Inferior parietal cortex (tissue), 1 donor: ENCODE data around the gene LHB.
"Not testable (repeated sequence)": the region's sequence is repeated elsewhere in the genome, so short reads cannot be mapped to it uniquely, and the experiment has no call there.

Experiments
- DNase-seq: peaks from one replicate; pipeline ENCODE4 v3.0.0-alpha.2; 2016; ENCODE audit errors: extremely low spot score

LHB gene

GRCh38 chr19:49038111-49038510 lies 21.2 kb upstream of the LHB start:
- DNase-seq, result not testable (repeated sequence)

GRCh38 chr19:49036815-49037214 lies 19.9 kb upstream of the LHB start, which contains the start of gene CGB1:
Gene CGB1, minus strand, starts transcription at chr19:49036895. Its CDS starts 184 bp downstream, at chr19:49036711.
- DNase-seq, result not testable (repeated sequence)

GRCh38 chr19:49031642-49032301 lies 14.9 kb upstream of the LHB start, which contains the start of gene CGB2:
Gene CGB2, plus strand, starts transcription at chr19:49031890. Its CDS starts 206 bp downstream, at chr19:49032096.
- DNase-seq, result not testable (repeated sequence)

- not testable (repeated sequence) for DNase-seq
These were observed 13.4 kb upstream of the LHB start for GRCh38 chr19:49030323-49030722.

GRCh38 chr19:49029749-49030148 lies 12.9 kb upstream of the LHB start:
- not testable (repeated sequence) for DNase-seq

GRCh38 chr19:49028686-49029085 lies 11.8 kb upstream of the LHB start:
- DNase-seq, result not testable (repeated sequence)

GRCh38 chr19:49025599-49025998 lies 8.7 kb upstream of the LHB start:
- not testable (repeated sequence) for DNase-seq

GRCh38 chr19:49025088-49025487 lies 8.2 kb upstream of the LHB start:
- not testable (repeated sequence) for DNase-seq

GRCh38 chr19:49024233-49024632 lies 7.3 kb upstream of the LHB start, which contains the start of gene CGB3:
Gene CGB3, minus strand, starts transcription at chr19:49024333. Its CDS starts 362 bp downstream, at chr19:49023971.
- not testable (repeated sequence) for DNase-seq

GRCh38 chr19:49022116-49022515 lies 5.2 kb upstream of the LHB start:
- DNase-seq, result no peak

GRCh38 chr19:49020931-49021895 lies 4.3 kb upstream of the LHB start:
- DNase-seq, result no peak

- DNase-seq, result no peak
These were observed 3.5 kb upstream of the LHB start for GRCh38 chr19:49020342-49020741.

GRCh38 chr19:49019242-49019932 lies 2.5 kb upstream of the LHB start:
- no peak for DNase-seq

GRCh38 chr19:49018388-49019241 lies 1.7 kb upstream of the LHB start:
- DNase-seq, result not testable (repeated sequence)

- DNase-seq, result no peak
These were observed 918 bp upstream of the LHB start for GRCh38 chr19:49017666-49018351.

- DNase-seq, result no peak
These were observed 638 bp downstream of the LHB start for GRCh38 chr19:49016067-49016839.

GRCh38 chr19:49014870-49015255 lies 2.0 kb downstream of the LHB start:
- no peak for DNase-seq

GRCh38 chr19:49014123-49014869 lies 2.6 kb downstream of the LHB start:
- no peak for DNase-seq

GRCh38 chr19:49011194-49011593 lies 5.7 kb downstream of the LHB start:
- DNase-seq, result no peak
